PC-9 (cell line): ENCODE results near the gene PDE4D. TPM values are rescaled to one million over a fixed set of nuclear protein-coding genes. Genes with fewer than 3 reads are reported as not detected.

Experiments
- BruUV-seq: library from RNA; stranded (reverse); fragments of 400-500 nt; replicated peaks from 2 replicates; lab custom pipeline; 2021; lab: Mats Ljungman, UMichigan
- CTCF ChIA-PET: fragments of 300-600 bp; sonication (Branson Sonifier 250); formaldehyde crosslinking; loops from one replicate; lab custom pipeline; 2022; ENCODE audit warnings: antibody characterized with exemption; lab: Charles Lee
- POLR2A ChIA-PET: fragments of 300-600 bp; sonication (Branson Sonifier 250); formaldehyde crosslinking; loops from one replicate; lab custom pipeline; 2022; ENCODE audit warnings: antibody characterized with exemption; ENCODE audit not compliant: unreplicated experiment; lab: Charles Lee
- DNase-seq, 2 experiments: peaks; one replicate each; pipeline versions ENCODE4 v3.0.0 to v3.0.0-alpha.2; 2015 to 2022; ENCODE audit warnings: mixed read lengths in 1 of 2
- H2AFZ ChIP-seq: fragments of 200-600 bp; sonication (generic); 2 replicates; pipeline ENCODE4 v1.8.1; 2017; ENCODE audit warnings: antibody characterized with exemption
- H3F3A ChIP-seq: fragments of 200-600 bp; sonication (generic); 2 replicates; pipeline ENCODE4 v1.8.1; 2017; ENCODE audit warnings: antibody characterized with exemption, mild to moderate bottlenecking, low read depth; ENCODE audit not compliant: insufficient read depth
- H3K27ac ChIP-seq: fragments of 200-600 bp; sonication (generic); 2 replicates; pipeline ENCODE4 v1.6.1; 2016; ENCODE audit warnings: mixed run types
- H3K27me3 ChIP-seq: fragments of 200-600 bp; sonication (generic); 2 replicates; pipeline ENCODE4 v1.6.1; 2016; ENCODE audit warnings: low read depth, mixed run types; ENCODE audit not compliant: insufficient read depth
- H3K36me3 ChIP-seq: fragments of 200-600 bp; sonication (generic); 2 replicates; pipeline ENCODE4 v1.6.1; 2016; ENCODE audit warnings: low read depth, mixed run types
- H3K4me1 ChIP-seq: fragments of 200-600 bp; sonication (generic); replicated peaks from 2 replicates; pipeline ENCODE4 v1.6.1; 2016; ENCODE audit warnings: mixed run types; ENCODE audit not compliant: insufficient read depth
- H3K4me2 ChIP-seq: fragments of 200-600 bp; sonication (generic); 2 replicates; pipeline ENCODE4 v1.6.1; 2017; ENCODE audit warnings: mixed run types
- H3K4me3 ChIP-seq: fragments of 200-600 bp; sonication (generic); 2 replicates; pipeline ENCODE4 v1.6.1; 2016; ENCODE audit warnings: mixed run types
- H3K79me2 ChIP-seq: fragments of 200-600 bp; sonication (generic); 2 replicates; pipeline ENCODE4 v1.6.1; 2017; ENCODE audit warnings: low read depth, mixed run types
- H3K9me2 ChIP-seq: fragments of 200-600 bp; sonication (generic); 2 replicates; pipeline ENCODE4 v1.8.1; 2017; ENCODE audit warnings: mild to moderate bottlenecking; ENCODE audit not compliant: insufficient read depth
- H3K9me3 ChIP-seq: fragments of 200-600 bp; sonication (generic); 2 replicates; pipeline ENCODE4 v1.8.1; 2016; ENCODE audit warnings: low read depth; ENCODE audit not compliant: insufficient read depth
- H4K20me1 ChIP-seq: fragments of 200-600 bp; sonication (generic); 2 replicates; pipeline ENCODE4 v1.8.1; 2017; ENCODE audit not compliant: insufficient read depth
- CTCF ChIP-seq: fragments of 200-600 bp; sonication (generic); conservative IDR thresholded peaks from 2 replicates; pipeline ENCODE4 v1.6.1; 2017; ENCODE audit warnings: mixed run types, antibody characterized with exemption, mild to moderate bottlenecking, moderate library complexity
- EZH2 ChIP-seq: fragments of 200-600 bp; sonication (generic); IDR thresholded peaks from 2 replicates; pipeline ENCODE4 v1.8.0; 2017; ENCODE audit warnings: antibody characterized with exemption, low read depth
- intact Hi-C: fragments of 100-400 bp; cut with micrococcal nuclease; formaldehyde crosslinking; loops from one replicate; pipeline ENCODE4 v1.10.0; 2022; ENCODE audit not compliant: unreplicated experiment
- total RNA-seq: library from RNA; stranded (reverse); gene quantifications from 2 replicates; pipeline ENCODE4 v1.2.3, GENCODE V29; 2021

The PDE4D gene
- total RNA-seq, 1 experiment from 2014 or later, result 9.8 TPM

DNA sequence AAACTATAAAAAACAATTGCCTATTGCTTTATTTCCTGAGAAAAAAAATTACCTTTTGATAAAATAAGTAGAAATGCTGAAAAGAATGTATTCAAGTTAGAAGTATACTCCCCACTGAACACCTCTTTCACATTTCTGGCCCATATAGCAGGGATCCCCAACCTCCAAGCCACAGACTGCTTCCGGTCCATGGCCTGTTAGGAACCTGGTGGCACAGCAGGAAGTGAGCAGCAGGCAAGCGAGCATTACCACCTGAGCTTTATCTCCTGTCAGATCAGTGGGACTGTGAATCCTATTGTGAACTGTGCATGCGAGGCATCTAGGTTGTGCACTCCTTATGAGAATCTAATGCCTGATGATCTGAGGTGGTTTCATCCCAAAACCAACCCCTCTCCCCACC is 746.8 kb downstream of the PDE4D start:
- CTCF ChIA-PET, result no interaction called here
- H2AFZ ChIP-seq, result no peak overlapping the region

DNA sequence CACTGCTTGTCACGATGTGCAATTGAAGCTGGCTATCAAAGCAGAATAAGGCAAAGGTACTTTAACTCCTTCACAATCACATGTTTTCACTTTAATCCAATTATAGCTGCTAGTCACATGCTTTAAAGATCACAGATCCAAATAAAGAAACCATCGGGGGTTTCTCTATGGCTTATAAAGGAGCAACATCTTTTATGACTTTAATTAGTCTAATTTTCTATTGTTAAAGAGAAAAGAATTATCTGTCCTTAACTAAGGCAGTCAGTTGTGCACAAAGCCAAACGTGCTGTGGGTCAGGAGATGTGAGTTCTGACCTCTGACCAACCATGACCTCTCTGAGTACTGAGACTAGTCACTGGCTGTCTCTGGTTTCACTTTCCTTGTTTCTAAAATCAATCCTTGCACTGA is 749.6 kb downstream of the PDE4D start:
- H3K4me1 ChIP-seq, result no peaks in the 10 kb centered on the region
- BruUV-seq, result no TSS peak
- intact Hi-C loops, result no loop called here
- 0 out of 2 replicates have a peak, but pooled peaks cover 5% of the 10 kb centered on the region for H3K9me2 ChIP-seq
- H3K4me2 ChIP-seq, result no peak overlapping the region
- H4K20me1 ChIP-seq, result no peaks in the 10 kb centered on the region
- no peaks in the 10 kb centered on the region for H3K9me3 ChIP-seq
- H3K27me3 ChIP-seq, result no peaks in the 10 kb centered on the region
- POLR2A ChIA-PET, result no interaction called here
- TF ChIP-seq CTCF (no peak), EZH2 (no peak)
- CTCF ChIA-PET, result no interaction called here
- H3K36me3 ChIP-seq, result no peaks in the 10 kb centered on the region
- no peak overlapping the region for H2AFZ ChIP-seq
- H3K79me2 ChIP-seq, result no peaks in the 10 kb centered on the region
- no peak overlapping the region for H3K4me3 ChIP-seq
- no peaks in the 10 kb centered on the region for H3F3A ChIP-seq
- H3K27ac ChIP-seq, result no peak overlapping the region
- no peak for DNase-seq

More for the DNA sequence above, 746.8 kb downstream of the PDE4D start:
- Histone ChIP-seq H3K4me1 (no peaks in the 10 kb centered on the region), H3K4me3 (no peak overlapping the region), H4K20me1 (no peaks in the 10 kb centered on the region), H3K79me2 (no peaks in the 10 kb centered on the region), H3K27ac (no peak overlapping the region), H3K9me2 (0 out of 2 replicates have a peak, but pooled peaks cover 5% of the 10 kb centered on the region), H3F3A (no peaks in the 10 kb centered on the region), H3K9me3 (no peaks in the 10 kb centered on the region), H3K36me3 (no peaks in the 10 kb centered on the region), H3K4me2 (no peak overlapping the region), H3K27me3 (no peaks in the 10 kb centered on the region)
- POLR2A ChIA-PET, result no interaction called here
- BruUV-seq, result no TSS peak
- DNase-seq, result no peak
- TF ChIP-seq EZH2 (no peak), CTCF (no peak)
- intact Hi-C loops, result no loop called here

GRCh38 chr5:59142927-59143326 is 750.6 kb downstream of the PDE4D start:
- Histone ChIP-seq H4K20me1 (no peaks in the 10 kb centered on the region), H3K9me3 (no peaks in the 10 kb centered on the region), H3K4me1 (no peaks in the 10 kb centered on the region), H3K4me2 (no peak overlapping the region), H3K27ac (no peak overlapping the region), H3K27me3 (no peaks in the 10 kb centered on the region), H2AFZ (no peak overlapping the region), H3K36me3 (no peaks in the 10 kb centered on the region), H3F3A (no peaks in the 10 kb centered on the region), H3K9me2 (0 out of 2 replicates have a peak, but pooled peaks cover 5% of the 10 kb centered on the region), H3K79me2 (no peaks in the 10 kb centered on the region), H3K4me3 (no peak overlapping the region)
- TF ChIP-seq EZH2 (no peak), CTCF (no peak)
- intact Hi-C loops, result no loop called here
- POLR2A ChIA-PET, result no interaction called here
- DNase-seq, result no peak
- no TSS peak for BruUV-seq
- CTCF ChIA-PET, result no interaction called here
